ENCODE measurements around the gene MCTP1. TPM values are rescaled to one million over a fixed set of nuclear protein-coding genes. Genes with fewer than 3 reads are reported as not detected.

The MCTP1 gene
- total RNA-seq, 4 donors from 2014 or later, result 5.4 to 22.1 (median 5.8) TPM

- intact Hi-C loops (cut with DNase I; ENCODE audit: low total_unique reads), result loop anchor here (10.0 kb wide), 1 partner anchor 47 kb away; no protein-coding TSS in a partner anchor
- in situ Hi-C loops (cut with MboI; ENCODE audit: low sequenced_read_pairs in 4 of 4), result no loop called here
- Histone ChIP-seq H3K4me1 (no peaks in the 10 kb centered on the region), H3K27ac (no peak overlapping the region), H3K27me3 (no peaks in the 10 kb centered on the region), H3K4me3 (no peak overlapping the region), H3K36me3 (no peaks in the 10 kb centered on the region), H3K9me3 (no peaks in the 10 kb centered on the region)
- no peak for DNase-seq
- no peak for TF ChIP-seq CTCF (IDR thresholded peaks at IDR 0.05 in 4 of 5, conservative IDR thresholded peaks at IDR 0.05 in 1 of 5)
- TF ChIP-seq POLR2A (IDR thresholded peaks at IDR 0.05), result no peak
- ATAC-seq, result no peak
Measured at GRCh38 chr5:95132096-95132495, 152.8 kb downstream of the MCTP1 start.

DNA sequence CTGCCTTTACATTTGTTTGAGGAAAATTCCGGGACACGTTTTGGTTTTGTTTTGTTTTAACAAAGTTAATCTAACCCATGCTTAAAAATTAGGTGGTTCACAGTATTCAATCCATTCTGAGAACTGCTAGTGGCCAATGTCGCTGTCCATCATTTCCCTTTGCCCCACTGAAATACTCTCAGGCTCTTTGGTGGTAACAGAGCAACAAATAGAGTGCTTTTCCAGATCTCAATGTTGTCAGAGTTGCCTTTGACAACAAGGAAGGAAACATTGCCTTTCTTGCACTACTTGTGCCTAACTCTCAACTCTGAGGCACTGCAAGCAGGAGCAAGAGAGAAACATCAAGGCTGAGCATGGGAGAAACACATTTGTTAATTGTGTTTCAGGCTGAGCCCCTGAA lies 154.0 kb downstream of the MCTP1 start:
- intact Hi-C loops (cut with DNase I; ENCODE audit: low total_unique reads), result loop anchor here (10.0 kb wide), 1 partner anchor 46 kb away; no protein-coding TSS in a partner anchor
- H3K4me3 ChIP-seq, result no peak overlapping the region
- DNase-seq (no peak), ATAC-seq (no peak)
- no peaks in the 10 kb centered on the region for H3K27me3 ChIP-seq
- no peaks in the 10 kb centered on the region for H3K9me3 ChIP-seq
- no peak overlapping the region for H3K27ac ChIP-seq
- no peak for TF ChIP-seq POLR2A (IDR thresholded peaks at IDR 0.05)
- no peak for TF ChIP-seq CTCF (IDR thresholded peaks at IDR 0.05 in 4 of 5, conservative IDR thresholded peaks at IDR 0.05 in 1 of 5)
- in situ Hi-C loops (cut with MboI; ENCODE audit: low sequenced_read_pairs in 4 of 4), result no loop called here
- H3K36me3 ChIP-seq, result no peaks in the 10 kb centered on the region
- H3K4me1 ChIP-seq, result no peaks in the 10 kb centered on the region

- Histone ChIP-seq H3K36me3 (no peaks in the 10 kb centered on the region), H3K4me1 (no peaks in the 10 kb centered on the region), H3K9me3 (no peaks in the 10 kb centered on the region), H3K4me3 (no peak overlapping the region), H3K27me3 (no peaks in the 10 kb centered on the region), H3K27ac (no peak overlapping the region)
- TF ChIP-seq CTCF (IDR thresholded peaks at IDR 0.05 in 4 of 5, conservative IDR thresholded peaks at IDR 0.05 in 1 of 5) (no peak), POLR2A (IDR thresholded peaks at IDR 0.05) (no peak)
- intact Hi-C loops (cut with DNase I; ENCODE audit: low total_unique reads), result no loop called here
- no peak for ATAC-seq
- in situ Hi-C loops (cut with MboI; ENCODE audit: low sequenced_read_pairs in 4 of 4), result no loop called here
- no peak for DNase-seq
Measured at GRCh38 chr5:95124731-95125130, 160.2 kb downstream of the MCTP1 start.

DNA sequence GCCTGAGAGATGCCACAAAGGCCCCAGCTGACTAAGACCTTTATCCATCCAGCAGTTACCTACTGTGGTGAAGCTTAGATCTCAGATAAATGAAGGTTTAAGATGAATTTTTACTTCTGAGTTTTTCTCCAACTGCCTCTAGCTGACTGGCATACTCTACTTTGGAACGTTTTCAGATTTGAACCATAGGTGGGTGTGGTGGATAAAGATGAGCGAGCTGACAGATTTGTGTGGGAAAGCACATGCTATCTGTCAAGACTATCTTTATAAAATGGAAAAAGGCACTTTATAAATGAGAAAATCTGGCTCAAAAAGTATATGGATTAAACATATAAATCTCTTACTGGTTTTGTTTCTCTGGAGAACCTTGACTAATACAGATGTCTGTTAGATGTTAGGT lies 160.8 kb downstream of the MCTP1 start:
- intact Hi-C loops (cut with DNase I; ENCODE audit: low total_unique reads) (no loop called here), in situ Hi-C loops (cut with MboI; ENCODE audit: low sequenced_read_pairs in 4 of 4) (no loop called here)
- Histone ChIP-seq H3K4me3 (no peak overlapping the region), H3K9me3 (no peaks in the 10 kb centered on the region), H3K4me1 (no peaks in the 10 kb centered on the region), H3K27me3 (no peaks in the 10 kb centered on the region), H3K27ac (no peak overlapping the region), H3K36me3 (no peaks in the 10 kb centered on the region)
- DNase-seq (no peak), ATAC-seq (no peak)
- TF ChIP-seq CTCF (IDR thresholded peaks at IDR 0.05 in 4 of 5, conservative IDR thresholded peaks at IDR 0.05 in 1 of 5) (no peak), POLR2A (IDR thresholded peaks at IDR 0.05) (no peak)

GRCh38 chr5:95114902-95115301 lies 170.0 kb downstream of the MCTP1 start:
- in situ Hi-C loops (cut with MboI; ENCODE audit: low sequenced_read_pairs in 4 of 4) (no loop called here), intact Hi-C loops (cut with DNase I; ENCODE audit: low total_unique reads) (no loop called here)
- Histone ChIP-seq H3K4me1 (no peaks in the 10 kb centered on the region), H3K36me3 (no peaks in the 10 kb centered on the region), H3K27me3 (no peaks in the 10 kb centered on the region), H3K4me3 (no peak overlapping the region), H3K9me3 (no peaks in the 10 kb centered on the region), H3K27ac (no peak overlapping the region)
- no peak for TF ChIP-seq POLR2A (IDR thresholded peaks at IDR 0.05)
- TF ChIP-seq CTCF (IDR thresholded peaks at IDR 0.05 in 4 of 5, conservative IDR thresholded peaks at IDR 0.05 in 1 of 5), result no peak
- DNase-seq (no peak), ATAC-seq (no peak)
